Activated CD8-positive, alpha-beta memory T cell treated with anti-CD3 and anti-CD28 coated beads, Interleukin-2, amount 10 ng/mL, durations not matched to agents 7 days and 5 days (primary cell): Measurements from ENCODE around the gene FBXO5. TPM values are rescaled to one million over a fixed set of nuclear protein-coding genes. Genes with fewer than 3 reads are reported as not detected.
"Not testable (repeated sequence)": the region's sequence is repeated elsewhere in the genome, so short reads cannot be mapped to it uniquely, and the experiment has no call there.

Experiments used
- ATAC-seq: fragments of 150-1000 bp; cut with Tn5 transposase; one replicate; pipeline ENCODE4 v1.10.0; 2021; ENCODE audit warnings: moderate library complexity
- CTCF ChIA-PET: fragments of 350-600 bp; sonication (Branson Sonifier 250); formaldehyde crosslinking; loops from one replicate; lab custom pipeline; 2021; ENCODE audit warnings: antibody characterized with exemption; lab: Charles Lee
- DNase-seq: peaks from one replicate; pipeline ENCODE4 v3.0.0-alpha.2; 2020
- H3K27ac Mint-ChIP-seq: one replicate; pipeline ENCODE4 v1.8.0; 2021; ENCODE audit warnings: mild to moderate bottlenecking, mixed read lengths
- H3K27me3 Mint-ChIP-seq: one replicate; pipeline ENCODE4 v1.8.0; 2021; ENCODE audit warnings: mixed read lengths
- H3K36me3 Mint-ChIP-seq: one replicate; pipeline ENCODE4 v1.8.0; 2021; ENCODE audit warnings: mild to moderate bottlenecking, mixed read lengths
- H3K4me1 Mint-ChIP-seq: one replicate; pipeline ENCODE4 v1.8.0; 2021; ENCODE audit warnings: mixed read lengths
- H3K4me3 Mint-ChIP-seq: one replicate; pipeline ENCODE4 v1.8.0; 2021; ENCODE audit warnings: mild to moderate bottlenecking, moderate library complexity, mixed read lengths
- H3K9me3 Mint-ChIP-seq: one replicate; pipeline ENCODE4 v1.8.0; 2022; ENCODE audit warnings: low read depth, mixed read lengths
- total RNA-seq, 2 experiments: library from RNA; stranded (reverse); gene quantifications; one replicate each; pipeline ENCODE4 v1.2.3, GENCODE V29; 2021

FBXO5 gene
- total RNA-seq, 2 experiments from 2014 or later = 62.1 to 73.5 TPM

- no peaks in the 10 kb centered on the region for H3K4me1 Mint-ChIP-seq
- CTCF ChIA-PET = no interaction called here
- ATAC-seq (no peak), DNase-seq (no peak)
- H3K27me3 Mint-ChIP-seq = peaks cover 34% of the 10 kb centered on the region
- no peaks in the 10 kb centered on the region for H3K9me3 Mint-ChIP-seq
- no peaks in the 10 kb centered on the region for H3K36me3 Mint-ChIP-seq
- H3K4me3 Mint-ChIP-seq = no peak overlapping the region
- H3K27ac Mint-ChIP-seq = no peak overlapping the region
Observed at GRCh38 chr6:153012856-153013255, 30.0 kb upstream of the FBXO5 start.

DNA sequence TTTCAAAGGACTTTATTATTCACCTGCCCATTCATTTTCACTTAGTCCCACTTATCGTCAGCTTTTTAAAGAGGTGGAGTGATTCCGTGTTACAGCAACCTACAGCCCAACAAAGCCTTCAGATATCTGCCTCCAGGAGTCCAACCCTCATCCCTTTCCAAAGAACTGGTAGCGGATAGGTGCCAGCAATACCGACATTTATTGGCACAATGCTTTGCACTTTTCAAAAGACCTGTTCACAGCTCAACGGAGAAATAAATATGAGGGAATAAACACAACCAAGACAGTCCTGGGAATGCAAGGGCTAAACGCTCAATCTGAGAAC lies 20.5 kb upstream of the FBXO5 start:
- CTCF ChIA-PET = no interaction called here
- peak overlapping the region; percentile 93 for H3K4me3 Mint-ChIP-seq
- DNase-seq (no peak), ATAC-seq (no peak)
- H3K27ac Mint-ChIP-seq = peak overlapping the region; percentile 94
- peaks cover 2% of the 10 kb centered on the region for H3K27me3 Mint-ChIP-seq
- peaks cover 23% of the 10 kb centered on the region for H3K36me3 Mint-ChIP-seq
- H3K4me1 Mint-ChIP-seq = peaks cover 35% of the 10 kb centered on the region
- H3K9me3 Mint-ChIP-seq = peaks cover 2% of the 10 kb centered on the region

- DNase-seq (peak; percentile 94), ATAC-seq (peak; percentile 93)
- Mint-ChIP-seq H3K27ac (peak within 1 kb of the TSS; percentile 94), H3K4me3 (peak within 1 kb of the TSS; percentile 93), H3K36me3 (peaks cover 25% of the 10 kb centered on the region), H3K4me1 (peaks cover 35% of the 10 kb centered on the region), H3K9me3 (peaks cover 2% of the 10 kb centered on the region), H3K27me3 (peaks cover 2% of the 10 kb centered on the region)
- CTCF ChIA-PET = no interaction called here
Observed at GRCh38 chr6:153002613-153003365, 19.9 kb upstream of the FBXO5 start, which contains the start of gene MTRF1L. MTRF1L (minus strand) TSS chr6:153002709; CDS start chr6:153002685, 24 bp downstream.

DNA sequence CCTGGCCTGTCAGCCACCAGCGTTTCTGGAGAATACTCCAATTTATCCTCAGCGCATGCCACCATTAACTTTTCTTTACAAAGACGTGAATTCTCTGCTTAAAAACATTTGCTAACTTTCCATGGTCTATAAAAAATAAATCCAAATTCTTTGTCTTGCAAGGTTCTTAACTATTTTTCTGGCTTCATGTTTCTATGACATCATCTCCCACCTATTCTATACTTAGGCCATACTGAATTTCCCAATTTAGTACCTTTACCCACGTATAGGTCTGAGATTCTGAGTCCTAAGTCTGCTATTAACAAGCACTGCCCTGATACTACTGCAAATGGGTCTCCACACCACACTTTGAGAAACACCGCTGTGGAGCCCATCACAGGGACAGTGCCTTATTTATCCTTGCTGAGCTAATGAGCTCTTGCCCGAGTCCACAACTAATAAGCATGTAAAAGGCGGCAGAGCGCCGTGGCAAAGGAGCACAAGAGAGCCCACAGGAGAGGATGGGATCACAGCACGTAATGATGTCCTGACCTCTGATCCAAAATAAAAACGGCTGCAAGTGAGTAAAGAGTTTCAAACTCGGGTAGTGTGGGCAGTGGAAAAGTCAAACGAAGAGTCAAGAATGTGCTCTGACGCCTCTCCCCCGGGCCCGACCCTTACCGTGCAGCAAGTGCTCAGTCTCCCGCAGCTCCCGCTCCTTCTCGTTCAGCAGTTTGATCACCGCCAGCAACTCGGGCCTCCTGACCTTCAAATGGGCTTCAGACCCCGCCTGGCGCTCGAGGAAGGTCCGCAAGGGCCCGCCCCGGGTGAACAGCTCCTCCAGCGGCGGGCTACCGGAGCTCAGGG lies 19.1 kb upstream of the FBXO5 start:
- DNase-seq (peak; percentile 42), ATAC-seq (no peak)
- Mint-ChIP-seq H3K27me3 (peaks cover 2% of the 10 kb centered on the region), H3K4me1 (peaks cover 39% of the 10 kb centered on the region), H3K27ac (peak overlapping the region; percentile 94), H3K4me3 (peak overlapping the region; percentile 93), H3K9me3 (peaks cover 2% of the 10 kb centered on the region), H3K36me3 (peaks cover 32% of the 10 kb centered on the region)
- CTCF ChIA-PET = no interaction called here

DNA sequence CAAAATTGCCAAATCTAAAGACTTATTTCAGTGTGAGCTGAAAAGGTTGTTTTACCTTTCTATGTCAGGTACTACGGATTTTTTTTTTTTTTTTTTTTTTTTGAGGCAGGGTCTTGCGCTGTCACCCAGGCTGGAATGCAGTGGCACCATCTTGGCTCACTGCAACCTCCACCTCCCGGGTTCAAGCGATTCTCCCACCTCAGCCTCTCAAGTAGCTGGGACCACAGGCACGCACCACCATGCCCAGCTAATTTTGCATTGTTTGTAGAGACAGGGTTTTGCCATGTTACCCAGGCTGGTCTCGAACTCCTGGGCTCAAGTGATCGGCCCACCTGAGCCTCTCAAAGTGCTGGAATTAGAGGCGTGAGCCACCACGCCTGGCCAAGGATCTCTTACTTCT lies 17.9 kb upstream of the FBXO5 start:
- CTCF ChIA-PET = interaction anchor here (0.6 to 1.2 kb wide), 2 partner anchors 10 to 309 kb away, joined by 3 to 4 read pairs; no protein-coding TSS in a partner anchor
- ATAC-seq, H3K27me3 Mint-ChIP-seq, DNase-seq, H3K9me3 Mint-ChIP-seq: not testable (repeated sequence)
- peak overlapping the region; percentile 94 for H3K27ac Mint-ChIP-seq
- peak overlapping the region; percentile 93 for H3K4me3 Mint-ChIP-seq
- H3K36me3 Mint-ChIP-seq = peaks cover 43% of the 10 kb centered on the region
- H3K4me1 Mint-ChIP-seq = peaks cover 49% of the 10 kb centered on the region

DNA sequence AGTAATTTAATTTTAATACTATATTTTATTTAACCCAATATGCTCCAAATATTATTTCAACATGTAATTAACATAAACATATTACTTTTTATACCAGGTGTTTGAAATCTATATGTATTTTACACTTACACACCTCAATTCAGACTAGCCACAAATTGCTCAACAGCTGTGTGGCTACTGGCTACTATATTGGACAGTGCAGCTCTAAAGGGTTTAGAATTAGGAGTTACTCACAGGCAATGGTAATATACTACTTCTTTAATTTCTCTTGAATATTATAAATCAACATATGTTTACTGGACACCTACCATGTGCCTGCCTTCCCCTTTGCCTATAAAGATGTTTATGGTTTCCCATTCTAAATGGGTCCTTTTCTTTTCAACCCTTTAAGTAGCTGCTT lies 17.4 kb upstream of the FBXO5 start:
- DNase-seq = no peak
- CTCF ChIA-PET = interaction anchor here (0.6 to 1.2 kb wide), 2 partner anchors 9 to 309 kb away, joined by 3 to 4 read pairs; no protein-coding TSS in a partner anchor
- Mint-ChIP-seq H3K4me1 (peaks cover 53% of the 10 kb centered on the region), H3K27me3 (no peaks in the 10 kb centered on the region), H3K9me3 (peaks cover 2% of the 10 kb centered on the region), H3K27ac (peak overlapping the region; percentile 41), H3K36me3 (peaks cover 44% of the 10 kb centered on the region), H3K4me3 (peak overlapping the region; percentile 40)
- no peak for ATAC-seq

GRCh38 chr6:152999538-152999937 lies 16.7 kb upstream of the FBXO5 start:
- H3K4me1 Mint-ChIP-seq = peaks cover 56% of the 10 kb centered on the region
- H3K36me3 Mint-ChIP-seq = peaks cover 48% of the 10 kb centered on the region
- DNase-seq, CTCF ChIA-PET, ATAC-seq, H3K27me3 Mint-ChIP-seq, H3K9me3 Mint-ChIP-seq: not testable (repeated sequence)
- H3K27ac Mint-ChIP-seq = peak overlapping the region; percentile 50
- H3K4me3 Mint-ChIP-seq = peak overlapping the region; percentile 10

GRCh38 chr6:152993847-152994246 lies 11.0 kb upstream of the FBXO5 start:
- Mint-ChIP-seq H3K36me3 (peaks cover 61% of the 10 kb centered on the region), H3K27me3 (no peaks in the 10 kb centered on the region), H3K9me3 (no peaks in the 10 kb centered on the region), H3K4me3 (no peak overlapping the region), H3K4me1 (peaks cover 44% of the 10 kb centered on the region), H3K27ac (peak overlapping the region; percentile 14)
- CTCF ChIA-PET = no interaction called here
- DNase-seq (no peak), ATAC-seq (peak; percentile 12)

DNA sequence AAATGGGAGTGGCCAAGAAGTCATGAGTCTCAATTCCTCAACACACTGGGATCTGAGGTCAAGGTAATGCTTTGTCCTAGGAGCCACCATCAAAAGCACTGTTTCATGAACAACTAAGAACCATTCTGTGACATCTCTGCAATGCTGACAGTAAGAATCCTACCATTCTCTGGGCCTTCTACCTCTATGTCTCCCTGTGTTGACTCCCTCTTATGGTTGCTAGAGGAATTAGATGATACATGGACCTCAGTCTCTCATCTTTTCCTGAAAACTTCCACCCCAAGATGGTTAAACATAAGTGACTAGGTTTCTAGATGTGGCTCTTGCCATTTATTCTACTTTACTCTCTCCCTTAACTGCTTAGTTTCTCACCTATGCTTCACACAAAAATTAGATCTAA lies 10.6 kb upstream of the FBXO5 start:
- Mint-ChIP-seq H3K27me3 (no peaks in the 10 kb centered on the region), H3K4me1 (peaks cover 42% of the 10 kb centered on the region), H3K9me3 (no peaks in the 10 kb centered on the region), H3K4me3 (no peak overlapping the region), H3K27ac (peak overlapping the region; percentile 14), H3K36me3 (peaks cover 57% of the 10 kb centered on the region)
- ATAC-seq (no peak), DNase-seq (no peak)
- CTCF ChIA-PET = no interaction called here

GRCh38 chr6:152986978-152987377 lies 4.1 kb upstream of the FBXO5 start:
- ATAC-seq = no peak
- H3K9me3 Mint-ChIP-seq = no peaks in the 10 kb centered on the region
- H3K27me3 Mint-ChIP-seq = no peaks in the 10 kb centered on the region
- no peak overlapping the region for H3K4me3 Mint-ChIP-seq
- H3K27ac Mint-ChIP-seq = peak overlapping the region; percentile 13
- CTCF ChIA-PET = interaction anchor here (1.4 kb wide), 1 partner anchor 123 kb away, joined by 3 read pairs; no protein-coding TSS in a partner anchor
- peaks cover 27% of the 10 kb centered on the region for H3K4me1 Mint-ChIP-seq
- H3K36me3 Mint-ChIP-seq = peaks cover 32% of the 10 kb centered on the region
- DNase-seq = no peak

- DNase-seq, H3K9me3 Mint-ChIP-seq, ATAC-seq, H3K27me3 Mint-ChIP-seq: not testable (repeated sequence)
- CTCF ChIA-PET = interaction anchor here (0.6 to 0.9 kb wide), 3 partner anchors 11 to 39 kb away, joined by 3 read pairs; no protein-coding TSS in a partner anchor
- peak overlapping the region; percentile 82 for H3K4me3 Mint-ChIP-seq
- H3K27ac Mint-ChIP-seq = peak overlapping the region; percentile 99
- H3K36me3 Mint-ChIP-seq = peaks cover 39% of the 10 kb centered on the region
- H3K4me1 Mint-ChIP-seq = peaks cover 30% of the 10 kb centered on the region
Observed at GRCh38 chr6:152985300-152985699, 2.5 kb upstream of the FBXO5 start.

- CTCF ChIA-PET = interaction anchor here (0.9 kb wide), 1 partner anchor 13 kb away, joined by 3 read pairs; no protein-coding TSS in a partner anchor
- Mint-ChIP-seq H3K27me3 (no peaks in the 10 kb centered on the region), H3K27ac (peak overlapping the region; percentile 99), H3K4me1 (peaks cover 32% of the 10 kb centered on the region), H3K9me3 (no peaks in the 10 kb centered on the region), H3K36me3 (peaks cover 39% of the 10 kb centered on the region), H3K4me3 (peak overlapping the region; percentile 82)
- ATAC-seq (no peak), DNase-seq (no peak)
Observed at GRCh38 chr6:152984513-152984872, 1.7 kb upstream of the FBXO5 start.
